22Rv1 (cell line): ENCODE data around the gene TSPAN14.

Experiments used
- H3K27ac ChIP-seq: fragments of 450-650 bp; 2 replicates; pipeline ENCODE4 v1.5.1; 2017
- ZFX ChIP-seq: fragments of 450-650 bp; IDR thresholded peaks from 2 replicates; pipeline ENCODE4 v1.6.1; 2017; ENCODE audit warnings: antibody characterized with exemption, borderline replicate concordance
- TF ChIP-seq, protein P1 (sequence below): fragments of 450-650 bp; IDR thresholded peaks from 2 replicates; pipeline ENCODE4 v1.5.1; 2017; ENCODE audit warnings: mild to moderate bottlenecking

Gene TSPAN14

DNA sequence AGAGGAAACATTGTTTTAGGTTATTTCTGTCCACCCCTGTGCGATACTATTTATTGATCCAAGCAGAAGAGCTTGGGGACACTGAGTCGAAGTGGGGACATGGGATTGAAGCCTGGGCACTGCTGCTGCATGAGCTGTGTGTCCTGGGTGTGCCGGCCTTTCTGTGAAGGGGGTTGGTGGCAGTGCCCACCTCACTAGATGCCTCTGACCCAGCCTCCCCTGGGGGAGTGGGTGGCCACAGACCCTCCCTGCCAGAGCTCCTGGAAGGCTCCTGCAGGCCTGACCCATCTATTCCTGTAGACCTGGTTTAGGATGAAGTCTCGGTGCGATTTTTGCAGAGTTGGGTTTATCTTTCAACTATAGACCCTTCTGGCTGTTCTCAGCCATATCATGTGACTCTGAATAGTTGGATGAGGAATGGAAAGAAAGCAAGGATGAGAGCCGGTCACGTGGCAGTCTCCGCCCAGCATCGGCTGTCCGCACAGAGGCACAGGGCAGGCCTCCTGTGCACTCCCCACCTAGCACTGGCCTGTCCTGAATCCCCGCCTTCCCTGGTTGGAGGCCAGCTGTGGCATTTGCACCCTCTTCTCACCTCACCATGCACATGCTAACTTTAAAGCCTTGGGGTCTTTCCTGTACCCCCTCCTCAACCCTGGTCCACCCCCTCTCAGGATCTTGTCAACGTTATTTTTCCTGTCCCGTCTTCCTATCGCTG, 66.0 kb downstream of the TSPAN14 start:
- no peak overlapping the region for H3K27ac ChIP-seq
- no peak for TF ChIP-seq ZFX
- TF ChIP-seq, protein P1, sequence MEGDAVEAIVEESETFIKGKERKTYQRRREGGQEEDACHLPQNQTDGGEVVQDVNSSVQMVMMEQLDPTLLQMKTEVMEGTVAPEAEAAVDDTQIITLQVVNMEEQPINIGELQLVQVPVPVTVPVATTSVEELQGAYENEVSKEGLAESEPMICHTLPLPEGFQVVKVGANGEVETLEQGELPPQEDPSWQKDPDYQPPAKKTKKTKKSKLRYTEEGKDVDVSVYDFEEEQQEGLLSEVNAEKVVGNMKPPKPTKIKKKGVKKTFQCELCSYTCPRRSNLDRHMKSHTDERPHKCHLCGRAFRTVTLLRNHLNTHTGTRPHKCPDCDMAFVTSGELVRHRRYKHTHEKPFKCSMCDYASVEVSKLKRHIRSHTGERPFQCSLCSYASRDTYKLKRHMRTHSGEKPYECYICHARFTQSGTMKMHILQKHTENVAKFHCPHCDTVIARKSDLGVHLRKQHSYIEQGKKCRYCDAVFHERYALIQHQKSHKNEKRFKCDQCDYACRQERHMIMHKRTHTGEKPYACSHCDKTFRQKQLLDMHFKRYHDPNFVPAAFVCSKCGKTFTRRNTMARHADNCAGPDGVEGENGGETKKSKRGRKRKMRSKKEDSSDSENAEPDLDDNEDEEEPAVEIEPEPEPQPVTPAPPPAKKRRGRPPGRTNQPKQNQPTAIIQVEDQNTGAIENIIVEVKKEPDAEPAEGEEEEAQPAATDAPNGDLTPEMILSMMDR, result no peak

DNA sequence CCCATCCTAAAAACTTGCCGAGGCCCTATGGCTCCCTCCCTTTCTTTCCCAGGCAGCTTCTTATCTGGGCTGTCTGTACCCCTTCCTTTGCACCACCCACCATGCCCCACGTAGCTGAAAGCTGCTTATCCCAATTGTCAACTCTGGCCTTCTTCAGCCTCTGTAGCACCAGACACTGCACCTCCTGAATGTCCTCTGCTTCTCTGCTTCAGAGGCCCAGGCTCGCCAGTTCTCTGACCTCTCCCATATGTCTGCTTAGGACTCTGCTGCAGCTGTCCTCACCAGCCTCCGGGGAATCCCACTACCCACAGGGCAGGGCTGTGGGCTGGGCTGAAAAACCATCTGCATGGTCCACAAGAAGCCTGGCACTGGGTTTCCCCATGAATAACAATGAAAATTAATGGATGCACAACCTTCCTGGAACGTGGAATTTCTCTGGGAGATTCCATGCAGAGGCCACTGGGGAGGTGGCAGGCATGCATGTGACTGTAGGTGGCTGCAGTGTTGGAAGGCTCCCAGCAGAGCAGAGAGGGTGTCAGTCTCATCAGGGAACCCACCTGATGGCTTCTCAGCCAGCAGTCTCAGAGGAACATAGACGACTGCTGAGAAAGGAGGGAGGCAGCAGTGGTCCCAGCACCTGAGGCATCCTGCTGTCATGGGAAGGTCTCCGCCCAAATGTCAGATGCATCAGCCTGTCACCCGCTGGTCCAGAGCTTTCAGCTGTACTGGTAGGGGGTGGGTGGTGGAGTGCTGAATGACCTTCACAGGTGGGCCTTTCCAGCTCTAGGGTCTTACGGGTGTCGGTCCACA, 66.8 kb downstream of the TSPAN14 start:
- TF ChIP-seq, protein P1, result no peak
- no peak for TF ChIP-seq ZFX
- H3K27ac ChIP-seq, result no peak overlapping the region

GRCh38 chr10:80522756-80523363, 68.8 kb downstream of the TSPAN14 start:
- no peak overlapping the region for H3K27ac ChIP-seq

GRCh38 chr10:80523773-80524172, 69.7 kb downstream of the TSPAN14 start:
- TF ChIP-seq, protein P1, result no peak
- TF ChIP-seq ZFX, result no peak
- no peak overlapping the region for H3K27ac ChIP-seq

More at GRCh38 chr10:80522756-80523363, 68.8 kb downstream of the TSPAN14 start:
- TF ChIP-seq, protein P1, result no peak
- TF ChIP-seq ZFX, result no peak

GRCh38 chr10:80524190-80524909, 70.2 kb downstream of the TSPAN14 start:
- TF ChIP-seq, protein P1, result no peak
- no peak for TF ChIP-seq ZFX
- no peak overlapping the region for H3K27ac ChIP-seq

GRCh38 chr10:80526218-80526617, 72.1 kb downstream of the TSPAN14 start:
- TF ChIP-seq, protein P1, result no peak
- TF ChIP-seq ZFX, result no peak
- no peak overlapping the region for H3K27ac ChIP-seq
